MM.1S (cell line): ENCODE measurements around the gene C2.

Source experiments
- CTCF ChIP-seq: fragments of 300-600 bp; sonication (generic); IDR thresholded peaks from 2 replicates; pipeline ENCODE4 v1.5.1; 2016; ENCODE audit warnings: antibody characterized with exemption, low read length, mixed read lengths
- EZH2 ChIP-seq: fragments of 300-600 bp; sonication (generic); optimal IDR thresholded peaks from 2 replicates; pipeline ENCODE3; 2017; ENCODE audit warnings: low read depth, mild to moderate bottlenecking, antibody characterized with exemption, low read length, mixed read lengths
- EZH2phosphoT487 ChIP-seq: fragments of 300-600 bp; sonication (generic); IDR thresholded peaks from 2 replicates; pipeline ENCODE4 v1.6.1; 2018; ENCODE audit warnings: antibody characterized with exemption, low read length

DNA sequence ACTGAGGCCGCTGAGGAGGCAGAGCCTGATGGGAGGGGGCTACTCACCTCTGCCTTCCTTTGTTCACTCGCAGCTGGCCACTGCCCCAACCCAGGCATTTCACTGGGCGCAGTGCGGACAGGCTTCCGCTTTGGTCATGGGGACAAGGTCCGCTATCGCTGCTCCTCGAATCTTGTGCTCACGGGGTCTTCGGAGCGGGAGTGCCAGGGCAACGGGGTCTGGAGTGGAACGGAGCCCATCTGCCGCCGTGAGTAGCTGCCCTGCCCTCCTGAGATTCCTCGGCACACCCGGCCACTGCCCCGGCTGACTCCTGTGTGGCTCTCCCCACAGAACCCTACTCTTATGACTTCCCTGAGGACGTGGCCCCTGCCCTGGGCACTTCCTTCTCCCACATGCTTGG, 6.0 kb downstream of the C2 start:
- TF ChIP-seq EZH2 (no peak), CTCF (no peak), EZH2phosphoT487 (no peak)
